GM12873 (cell line): Measurements from ENCODE around the gene DUOX1.

Experiments used
- CTCF ChIP-seq: IDR thresholded peaks from 2 replicates; pipeline ENCODE4 v1.5.1; 2012; ENCODE audit warnings: low read depth, mild to moderate bottlenecking, moderate library complexity, low read length, control low read depth; ENCODE audit not compliant: insufficient read depth; ENCODE audit errors: missing control alignments

Gene DUOX1

DNA sequence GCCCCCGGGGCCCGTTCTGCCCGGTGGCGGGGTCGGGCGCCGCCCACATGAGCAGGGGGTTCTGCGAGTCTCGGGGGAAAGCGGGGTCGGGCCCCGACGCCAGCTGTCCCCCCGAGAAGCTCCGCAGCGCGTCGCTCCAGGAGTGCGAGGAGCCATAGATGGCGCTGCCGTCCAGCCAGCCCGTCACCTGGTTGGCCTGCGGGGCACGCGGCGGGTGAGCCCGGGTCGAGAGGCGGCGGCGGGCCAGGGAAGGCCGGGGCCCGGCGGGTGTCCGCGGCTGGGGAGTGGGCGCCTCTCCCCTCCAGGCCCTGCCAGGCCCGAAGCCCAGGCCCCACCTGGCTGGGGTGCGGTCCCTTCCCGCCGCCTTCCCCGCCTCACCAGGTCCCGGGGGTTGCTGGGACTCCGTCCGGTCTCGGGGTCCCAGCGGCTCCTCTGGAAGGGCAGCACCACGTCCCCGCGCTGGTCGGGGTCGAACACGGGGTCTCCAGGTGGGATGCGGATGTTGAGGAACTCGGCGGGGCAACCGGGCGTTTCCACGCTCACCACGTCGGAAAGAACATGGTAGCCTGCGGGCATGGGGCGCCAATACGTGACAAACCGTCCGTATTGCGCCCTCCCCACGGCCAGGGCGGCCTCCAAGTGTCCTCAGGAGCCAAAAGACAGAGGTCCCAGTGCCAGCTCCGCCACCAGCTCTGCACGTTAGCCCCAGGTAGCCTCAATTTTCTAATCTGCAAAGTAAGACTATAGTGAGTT lies 18.2 kb upstream of the DUOX1 start:
- no peak for TF ChIP-seq CTCF

DNA sequence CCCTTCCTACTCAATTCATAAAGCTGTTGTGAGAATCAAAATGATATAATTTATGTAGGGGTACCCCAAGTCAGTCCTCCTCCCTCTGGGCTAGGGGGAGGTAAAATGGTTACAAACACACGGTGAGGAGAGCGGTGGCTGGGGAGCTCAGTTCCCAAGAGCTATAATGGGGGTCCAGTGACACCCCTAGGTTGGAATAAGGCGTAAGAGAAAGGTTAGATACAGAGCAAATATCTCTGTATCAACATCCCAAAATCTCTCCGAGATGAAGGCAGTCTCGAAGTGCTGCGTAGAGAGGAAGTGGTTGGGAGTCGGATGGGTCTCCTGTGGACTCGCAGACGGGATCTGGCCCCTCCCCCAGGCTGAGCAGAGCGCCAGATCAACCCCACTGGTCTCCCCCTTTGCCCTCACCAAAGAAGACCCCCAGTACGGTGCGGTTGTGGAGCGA lies 17.6 kb upstream of the DUOX1 start:
- TF ChIP-seq CTCF = no peak

GRCh38 chr15:45112591-45113379 lies 17.0 kb upstream of the DUOX1 start:
- TF ChIP-seq CTCF = no peak

GRCh38 chr15:45113380-45113990 lies 16.3 kb upstream of the DUOX1 start:
- no peak for TF ChIP-seq CTCF

DNA sequence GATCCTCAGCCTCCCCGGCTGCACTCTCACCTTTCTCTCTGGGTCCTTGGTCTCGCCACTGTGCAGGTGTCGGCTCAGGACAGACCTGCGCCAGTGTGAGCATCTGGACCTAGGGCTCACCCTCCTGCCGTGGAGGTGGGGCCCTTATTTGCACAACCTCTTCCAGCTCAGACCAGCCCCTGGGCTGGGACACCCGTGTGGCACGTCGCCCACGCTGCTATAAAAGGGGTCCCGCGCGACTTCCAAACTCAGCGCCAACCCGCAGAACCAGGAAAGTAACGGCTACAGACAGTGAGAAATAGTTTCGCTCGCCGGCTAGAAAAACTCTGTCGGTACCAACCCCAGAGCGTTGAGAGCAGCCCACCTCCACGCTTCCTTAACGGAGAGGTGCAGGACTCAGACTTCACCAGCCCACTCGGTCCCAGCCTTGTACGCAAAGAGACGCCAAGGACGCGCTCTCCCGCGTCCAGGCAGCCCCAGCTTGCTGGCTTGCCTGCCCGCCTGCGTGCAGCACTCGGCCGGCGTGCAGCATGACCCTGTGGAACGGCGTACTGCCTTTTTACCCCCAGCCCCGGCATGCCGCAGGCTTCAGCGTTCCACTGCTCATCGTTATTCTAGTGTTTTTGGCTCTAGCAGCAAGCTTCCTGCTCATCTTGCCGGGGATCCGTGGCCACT lies 15.6 kb upstream of the DUOX1 start, which contains the start of the genes DUOX2 and DUOXA2:
Gene DUOX2 (minus strand): TSS at position 97 of the 675 bp plus-strand sequence. CDS start 761 bp downstream, outside the sequence.
Gene DUOXA2 (plus strand): TSS at position 251 of the 675 bp plus-strand sequence. CDS start 280 bp downstream, at position 531.
- TF ChIP-seq CTCF = no peak

DNA sequence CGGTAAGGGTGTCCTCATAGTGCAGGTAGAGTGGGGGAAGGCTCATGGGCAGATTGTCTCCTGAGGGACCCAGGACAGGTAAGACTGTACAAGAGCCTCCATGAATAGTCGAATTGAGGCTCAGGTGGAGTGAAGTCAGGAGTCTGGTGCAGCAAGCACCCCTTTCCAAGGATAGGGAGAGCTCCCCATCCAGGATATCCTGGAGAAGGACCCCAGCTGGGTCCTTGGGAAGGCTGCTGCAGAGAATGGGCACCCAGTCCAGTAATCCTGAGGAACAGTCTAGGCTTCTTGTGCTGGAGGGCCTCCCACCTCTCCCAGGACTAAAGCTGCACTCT lies 15.1 kb upstream of the DUOX1 start:
- TF ChIP-seq CTCF = no peak
